ENCODE data around the gene INTS7. TPM values are rescaled to one million over a fixed set of nuclear protein-coding genes. Genes with fewer than 3 reads are reported as not detected.

Gene INTS7
- total and polyA plus RNA-seq, 2 experiments from 2014 or later = 10.9 to 34.0 TPM

- TF ChIP-seq ZNF462 (CRISPR knock-in tag; IDR thresholded peaks at IDR 0.05) = no peak
- no peak for TF ChIP-seq EZH2 (IDR thresholded peaks at IDR 0.05; ENCODE audit: low read depth, unreplicated experiment)
- TF ChIP-seq EZH2phosphoT487 (IDR thresholded peaks at IDR 0.05; ENCODE audit: unreplicated experiment) = no peak
- no peak for TF ChIP-seq STAT1 (IDR thresholded peaks at IDR 0.05; ENCODE audit: unreplicated experiment)
- TF ChIP-seq CTCF (conservative IDR thresholded peaks at IDR 0.05; ENCODE audit: low read depth in 2 of 2) = no peak
- no peak for TF ChIP-seq ZNF114 (CRISPR knock-in tag; IDR thresholded peaks at IDR 0.05)
Observed at GRCh38 chr1:211948377-211948776, 87.0 kb downstream of the INTS7 start (continued).

All from GM23338 (cell line).